NOMO-1 (cell line): Measurements from ENCODE around the gene GAS6.

ENCODE experiments used
- DNase-seq, 2 experiments: peaks; one replicate each; lab custom pipeline; 2025; ENCODE audit not compliant: unreplicated experiment in 2 of 2; lab: John Stamatoyannopoulos, UW

The GAS6 gene

GRCh38 chr13:113888701-113889330 lies 24.9 kb upstream of the GAS6 start:
- DNase-seq = no peak

GRCh38 chr13:113887700-113888201 lies 23.9 kb upstream of the GAS6 start:
- no peak for DNase-seq

GRCh38 chr13:113886561-113887112 lies 22.8 kb upstream of the GAS6 start:
- DNase-seq = no peak

GRCh38 chr13:113884821-113885220 lies 20.9 kb upstream of the GAS6 start:
- DNase-seq = no peak

GRCh38 chr13:113883921-113884804 lies 20.3 kb upstream of the GAS6 start:
- no peak for DNase-seq

- no peak for DNase-seq
Observed at GRCh38 chr13:113883314-113883811, 19.5 kb upstream of the GAS6 start.

- DNase-seq = no peak
Observed at GRCh38 chr13:113882716-113883115, 18.8 kb upstream of the GAS6 start.

GRCh38 chr13:113882267-113882630 lies 18.4 kb upstream of the GAS6 start:
- no peak for DNase-seq

- no peak for DNase-seq
Observed at GRCh38 chr13:113881614-113882266, 17.9 kb upstream of the GAS6 start.

GRCh38 chr13:113880651-113881611 lies 17.1 kb upstream of the GAS6 start:
- DNase-seq = no peak

GRCh38 chr13:113879494-113880360 lies 15.9 kb upstream of the GAS6 start:
- DNase-seq = no peak

- no peak for DNase-seq
Observed at GRCh38 chr13:113879017-113879416, 15.1 kb upstream of the GAS6 start.

GRCh38 chr13:113877149-113877990 lies 13.5 kb upstream of the GAS6 start:
- no peak for DNase-seq

- no peak for DNase-seq
Observed at GRCh38 chr13:113876346-113877148, 12.7 kb upstream of the GAS6 start.

- no peak for DNase-seq
Observed at GRCh38 chr13:113875837-113876281, 12.0 kb upstream of the GAS6 start.

- no peak for DNase-seq
Observed at GRCh38 chr13:113875429-113875815, 11.5 kb upstream of the GAS6 start.
